ENCODE measurements around the gene ADH1B.

- TF ChIP-seq CTCF (IDR thresholded peaks at IDR 0.05) (no peak), POLR2AphosphoS5 (IDR thresholded peaks at IDR 0.05) (no peak), POLR2A (IDR thresholded peaks at IDR 0.05) (no peak)
Observed at GRCh38 chr4:99330648-99331047, 9.4 kb upstream of the ADH1B start.
